GM12891 (cell line): ENCODE results near the gene CCNO.

Experiments
- DNase-seq: peaks from one replicate; pipeline ENCODE4 v3.0.0; 2011; ENCODE audit warnings: low spot score; ENCODE audit not compliant: insufficient read length
- FAIRE-seq: peaks from 2 replicates; lab custom pipeline; 2011; peaks lifted over from hg19 to GRCh38; lab: Jason Lieb, UNC
- PAX5 ChIP-seq: IDR thresholded peaks from 2 replicates; pipeline ENCODE4 v1.6.1; 2011; ENCODE audit warnings: low read length, moderate library complexity, mild to moderate bottlenecking; ENCODE audit not compliant: insufficient read depth, severe bottlenecking
- POLR2A ChIP-seq: IDR thresholded peaks from 2 replicates; pipeline ENCODE4 v1.6.1; 2011; ENCODE audit warnings: low read depth, low read length, control low read depth
- POLR2AphosphoS5 ChIP-seq: IDR thresholded peaks from 2 replicates; pipeline ENCODE4 v1.6.1; 2011; ENCODE audit warnings: low read depth, low read length, control low read depth
- POU2F2 ChIP-seq: IDR thresholded peaks from 2 replicates; pipeline ENCODE4 v1.6.1; 2011; ENCODE audit warnings: low read depth, mild to moderate bottlenecking, control low read depth, low read length, moderate library complexity
- SPI1 ChIP-seq: IDR thresholded peaks from 2 replicates; pipeline ENCODE4 v1.6.1; 2011; ENCODE audit warnings: low read depth, low read length, control low read depth
- TAF1 ChIP-seq: IDR thresholded peaks from 2 replicates; pipeline ENCODE4 v1.6.1; 2011; ENCODE audit warnings: low read depth, low read length, control low read depth

CCNO gene

DNA sequence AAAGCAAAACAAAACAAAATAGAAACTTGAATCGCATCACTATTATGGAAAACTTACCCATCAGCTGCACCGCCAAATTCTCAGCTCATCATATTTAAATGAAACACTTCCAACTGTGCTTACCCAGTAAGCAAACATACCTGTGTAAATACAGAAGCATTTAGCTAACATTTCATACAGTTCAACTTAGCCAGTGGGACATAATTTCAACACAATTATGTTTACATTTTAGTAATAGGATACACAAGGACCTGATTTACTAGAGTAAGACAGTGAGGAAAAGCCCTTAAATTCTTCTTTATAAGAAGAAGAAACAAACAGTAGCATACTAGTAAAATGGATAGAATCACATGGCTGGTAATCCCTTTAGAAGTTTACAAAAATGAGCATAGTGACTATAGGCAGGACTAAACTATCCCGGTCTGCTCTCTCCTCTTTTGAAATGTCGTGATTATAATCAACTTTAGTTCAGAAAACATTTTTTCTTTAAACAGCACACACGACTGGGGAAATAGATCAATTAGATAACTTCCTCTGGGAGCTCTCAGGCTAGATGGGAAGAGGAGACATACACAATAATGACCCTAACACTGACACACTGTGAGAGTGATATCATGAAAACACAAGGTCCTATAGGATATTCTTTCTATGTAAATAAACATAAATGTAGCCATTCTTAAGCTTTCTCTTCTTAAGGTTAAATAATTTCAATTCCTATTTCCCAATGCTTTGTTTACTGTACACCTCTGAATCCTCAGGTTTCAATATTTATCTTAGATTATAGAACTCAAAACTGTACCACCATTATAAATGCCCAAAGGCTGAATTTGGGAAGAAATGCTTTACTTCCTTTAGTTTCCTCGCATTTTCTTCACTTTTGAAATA lies 44.5 kb downstream of the CCNO start:
- DNase-seq (no peak), FAIRE-seq (no peak)
- TF ChIP-seq TAF1, result no peak
- TF ChIP-seq PAX5, result no peak
- no peak for TF ChIP-seq POU2F2
- no peak for TF ChIP-seq POLR2AphosphoS5
- no peak for TF ChIP-seq SPI1
- no peak for TF ChIP-seq POLR2A

DNA sequence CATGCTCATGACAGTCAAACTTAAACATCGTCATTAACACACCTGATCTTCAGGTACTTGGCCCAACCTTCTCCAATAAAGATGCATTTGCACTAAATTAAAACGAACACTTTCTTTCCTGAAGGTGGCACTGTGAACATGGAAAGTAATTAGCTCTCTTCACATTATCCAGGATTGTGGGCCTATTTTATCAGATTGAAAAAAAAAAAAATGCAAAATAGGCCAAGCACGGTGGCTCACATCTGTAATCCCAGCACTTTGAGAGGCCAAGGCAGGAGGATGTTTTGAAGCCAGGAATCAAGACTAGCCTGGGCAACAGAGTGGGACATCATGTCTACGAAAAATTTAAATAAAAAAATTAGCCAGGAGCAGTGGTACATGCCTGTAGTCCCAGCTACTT lies 46.0 kb downstream of the CCNO start:
- TF ChIP-seq POLR2AphosphoS5, result no peak
- no peak for TF ChIP-seq POU2F2
- no peak for TF ChIP-seq SPI1
- no peak for TF ChIP-seq POLR2A
- TF ChIP-seq PAX5, result no peak
- TF ChIP-seq TAF1, result no peak
- DNase-seq (no peak), FAIRE-seq (no peak)
